Liver (tissue), 3 donors: ENCODE measurements around the gene SPOCK2.

Experiments used
- EGR1 ChIP-seq, 2 donors: IDR thresholded peaks; 2 replicates each; pipeline ENCODE4 v1.6.1; 2016 to 2018; ENCODE audit warnings: antibody characterized with exemption in 2 of 2, low read depth in 2 of 2
- RAD21 ChIP-seq, 2 donors: IDR thresholded peaks; 2 replicates each; pipeline ENCODE4 v1.6.1; 2016; ENCODE audit warnings: antibody characterized with exemption in 2 of 2, mild to moderate bottlenecking in 2 of 2
- SP1 ChIP-seq: IDR thresholded peaks from 2 replicates; pipeline ENCODE4 v1.6.1; 2018; ENCODE audit warnings: antibody characterized with exemption, mild to moderate bottlenecking
- TAF1 ChIP-seq: conservative IDR thresholded peaks from 2 replicates; pipeline ENCODE4 v1.6.1; 2016; ENCODE audit warnings: antibody characterized with exemption, mild to moderate bottlenecking
- TF ChIP-seq, protein P1 (sequence below): fragments of 150-350 bp; IDR thresholded peaks from 2 replicates; pipeline ENCODE4 v1.5.1; 2017; ENCODE audit warnings: improper control_type of control experiment, low read depth, low read length; ENCODE audit not compliant: missing input control
- donor health status: healthy.
- donor health status: healthy.

DNA sequence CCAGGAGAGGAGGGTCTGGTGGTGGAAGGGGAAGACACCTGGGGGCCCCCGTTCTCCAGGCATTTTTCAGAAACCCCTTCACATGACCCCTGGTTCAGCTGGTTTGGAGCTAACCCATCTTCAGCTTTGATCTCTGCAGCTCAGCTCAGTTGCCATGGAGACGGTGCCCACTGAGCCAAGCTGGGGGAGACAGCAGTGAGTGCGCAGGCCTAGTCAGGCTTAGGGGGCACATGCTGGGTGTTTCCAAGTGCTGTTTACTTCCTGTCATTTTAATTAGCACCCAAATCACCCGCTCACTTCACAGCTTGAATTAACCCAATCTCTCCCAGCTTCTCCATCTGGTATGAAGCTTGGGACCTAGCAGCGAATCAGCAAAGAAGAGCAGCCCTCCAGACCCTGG, 9.0 kb downstream of the SPOCK2 start:
- TF ChIP-seq, protein P1, sequence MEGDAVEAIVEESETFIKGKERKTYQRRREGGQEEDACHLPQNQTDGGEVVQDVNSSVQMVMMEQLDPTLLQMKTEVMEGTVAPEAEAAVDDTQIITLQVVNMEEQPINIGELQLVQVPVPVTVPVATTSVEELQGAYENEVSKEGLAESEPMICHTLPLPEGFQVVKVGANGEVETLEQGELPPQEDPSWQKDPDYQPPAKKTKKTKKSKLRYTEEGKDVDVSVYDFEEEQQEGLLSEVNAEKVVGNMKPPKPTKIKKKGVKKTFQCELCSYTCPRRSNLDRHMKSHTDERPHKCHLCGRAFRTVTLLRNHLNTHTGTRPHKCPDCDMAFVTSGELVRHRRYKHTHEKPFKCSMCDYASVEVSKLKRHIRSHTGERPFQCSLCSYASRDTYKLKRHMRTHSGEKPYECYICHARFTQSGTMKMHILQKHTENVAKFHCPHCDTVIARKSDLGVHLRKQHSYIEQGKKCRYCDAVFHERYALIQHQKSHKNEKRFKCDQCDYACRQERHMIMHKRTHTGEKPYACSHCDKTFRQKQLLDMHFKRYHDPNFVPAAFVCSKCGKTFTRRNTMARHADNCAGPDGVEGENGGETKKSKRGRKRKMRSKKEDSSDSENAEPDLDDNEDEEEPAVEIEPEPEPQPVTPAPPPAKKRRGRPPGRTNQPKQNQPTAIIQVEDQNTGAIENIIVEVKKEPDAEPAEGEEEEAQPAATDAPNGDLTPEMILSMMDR, result no peak
- TF ChIP-seq TAF1, result no peak
- TF ChIP-seq SP1, result no peak
- no peak for TF ChIP-seq EGR1 (IDR thresholded peaks at IDR 0.05; ENCODE audit: low read depth in 2 of 2)
- no peak for TF ChIP-seq RAD21 (IDR thresholded peaks at IDR 0.05)
